ENCODE data around the gene NAAA. TPM values are rescaled to one million over a fixed set of nuclear protein-coding genes. Genes with fewer than 3 reads are reported as not detected.
"Not testable (repeated sequence)": the region's sequence is repeated elsewhere in the genome, so short reads cannot be mapped to it uniquely, and the experiment has no call there.

The NAAA gene
- total RNA-seq, 1 donor from 2014 or later: 2.7 TPM

DNA sequence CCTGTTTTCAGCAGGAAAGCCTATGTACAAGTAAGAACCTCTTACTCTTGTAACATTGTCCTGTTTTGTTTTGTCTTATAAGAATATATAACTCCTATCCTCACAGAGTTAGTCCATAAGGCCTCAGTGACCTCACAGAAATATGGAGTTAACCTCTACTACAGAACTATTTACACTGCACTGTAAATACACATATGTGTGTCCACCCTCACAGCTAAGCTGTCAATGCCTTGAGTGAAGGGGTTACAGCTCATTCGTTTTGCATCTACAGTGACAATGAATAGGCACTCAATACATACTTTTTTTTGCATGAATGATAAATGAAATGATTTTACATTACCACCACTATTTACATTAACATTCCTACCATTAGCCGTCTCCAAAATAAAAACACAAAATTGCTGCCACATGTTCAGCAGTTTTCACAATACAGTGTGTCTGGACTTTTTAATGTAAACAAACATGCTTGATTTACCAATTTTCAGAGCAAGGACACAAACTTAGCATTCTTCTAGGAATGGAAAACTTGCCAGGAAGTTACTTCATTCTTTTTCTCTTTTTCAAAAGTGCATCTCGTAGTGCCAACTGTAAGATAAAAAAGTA lies 9.5 kb upstream of the NAAA start:
- Mint-ChIP-seq H3K36me3 (ENCODE audit: insufficient read depth) (peaks cover 26% of the 10 kb centered on the region), H3K4me3 (ENCODE audit: low read depth) (no peak overlapping the region), H3K4me1 (ENCODE audit: low read depth) (no peaks in the 10 kb centered on the region), H3K27me3 (no peaks in the 10 kb centered on the region), H3K27ac (no peak overlapping the region), H3K9me3 (ENCODE audit: low read depth) (no peaks in the 10 kb centered on the region)
- no peak for DNase-seq (ENCODE audit: low spot score, unreplicated experiment)
- TF ChIP-seq, protein P1, sequence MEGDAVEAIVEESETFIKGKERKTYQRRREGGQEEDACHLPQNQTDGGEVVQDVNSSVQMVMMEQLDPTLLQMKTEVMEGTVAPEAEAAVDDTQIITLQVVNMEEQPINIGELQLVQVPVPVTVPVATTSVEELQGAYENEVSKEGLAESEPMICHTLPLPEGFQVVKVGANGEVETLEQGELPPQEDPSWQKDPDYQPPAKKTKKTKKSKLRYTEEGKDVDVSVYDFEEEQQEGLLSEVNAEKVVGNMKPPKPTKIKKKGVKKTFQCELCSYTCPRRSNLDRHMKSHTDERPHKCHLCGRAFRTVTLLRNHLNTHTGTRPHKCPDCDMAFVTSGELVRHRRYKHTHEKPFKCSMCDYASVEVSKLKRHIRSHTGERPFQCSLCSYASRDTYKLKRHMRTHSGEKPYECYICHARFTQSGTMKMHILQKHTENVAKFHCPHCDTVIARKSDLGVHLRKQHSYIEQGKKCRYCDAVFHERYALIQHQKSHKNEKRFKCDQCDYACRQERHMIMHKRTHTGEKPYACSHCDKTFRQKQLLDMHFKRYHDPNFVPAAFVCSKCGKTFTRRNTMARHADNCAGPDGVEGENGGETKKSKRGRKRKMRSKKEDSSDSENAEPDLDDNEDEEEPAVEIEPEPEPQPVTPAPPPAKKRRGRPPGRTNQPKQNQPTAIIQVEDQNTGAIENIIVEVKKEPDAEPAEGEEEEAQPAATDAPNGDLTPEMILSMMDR (IDR thresholded peaks at IDR 0.05; ENCODE audit: unreplicated experiment): no peak

DNA sequence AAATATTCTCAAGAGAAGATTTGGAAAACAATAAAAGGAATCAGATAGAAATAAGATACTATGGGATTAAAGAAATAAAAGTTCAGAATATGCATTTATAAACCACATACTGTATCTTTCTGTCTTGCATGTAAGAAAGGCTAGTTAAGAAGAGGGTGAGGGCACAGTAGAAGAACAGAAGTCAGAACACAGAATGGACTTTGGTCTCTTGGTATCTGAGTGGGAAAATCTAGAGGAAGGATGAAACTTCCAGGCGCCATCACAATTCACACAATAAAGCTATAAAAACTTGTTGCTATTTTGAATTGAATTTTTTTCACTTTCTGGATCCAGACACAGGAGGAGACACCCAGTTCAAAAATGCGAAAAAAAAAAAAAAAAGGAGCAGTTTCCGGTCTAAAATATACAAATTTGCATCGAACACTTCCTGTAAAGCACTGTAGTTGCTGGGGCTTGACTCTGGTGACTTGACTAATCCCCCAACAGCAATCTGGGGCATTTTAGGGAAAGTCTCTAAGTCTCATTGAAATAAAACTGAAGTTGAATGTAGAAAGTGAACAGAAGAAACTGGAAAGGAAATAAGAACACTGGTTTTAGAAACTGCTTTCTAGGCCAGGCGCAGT lies 8.1 kb upstream of the NAAA start:
- TF ChIP-seq, protein P1 (IDR thresholded peaks at IDR 0.05; ENCODE audit: unreplicated experiment): no peak
- Mint-ChIP-seq H3K4me3 (ENCODE audit: low read depth) (no peak overlapping the region), H3K9me3 (ENCODE audit: low read depth) (no peaks in the 10 kb centered on the region), H3K27me3 (no peaks in the 10 kb centered on the region), H3K36me3 (ENCODE audit: insufficient read depth) (peaks cover 23% of the 10 kb centered on the region), H3K27ac (no peak overlapping the region), H3K4me1 (ENCODE audit: low read depth) (no peaks in the 10 kb centered on the region)
- no peak for DNase-seq (ENCODE audit: low spot score, unreplicated experiment)

DNA sequence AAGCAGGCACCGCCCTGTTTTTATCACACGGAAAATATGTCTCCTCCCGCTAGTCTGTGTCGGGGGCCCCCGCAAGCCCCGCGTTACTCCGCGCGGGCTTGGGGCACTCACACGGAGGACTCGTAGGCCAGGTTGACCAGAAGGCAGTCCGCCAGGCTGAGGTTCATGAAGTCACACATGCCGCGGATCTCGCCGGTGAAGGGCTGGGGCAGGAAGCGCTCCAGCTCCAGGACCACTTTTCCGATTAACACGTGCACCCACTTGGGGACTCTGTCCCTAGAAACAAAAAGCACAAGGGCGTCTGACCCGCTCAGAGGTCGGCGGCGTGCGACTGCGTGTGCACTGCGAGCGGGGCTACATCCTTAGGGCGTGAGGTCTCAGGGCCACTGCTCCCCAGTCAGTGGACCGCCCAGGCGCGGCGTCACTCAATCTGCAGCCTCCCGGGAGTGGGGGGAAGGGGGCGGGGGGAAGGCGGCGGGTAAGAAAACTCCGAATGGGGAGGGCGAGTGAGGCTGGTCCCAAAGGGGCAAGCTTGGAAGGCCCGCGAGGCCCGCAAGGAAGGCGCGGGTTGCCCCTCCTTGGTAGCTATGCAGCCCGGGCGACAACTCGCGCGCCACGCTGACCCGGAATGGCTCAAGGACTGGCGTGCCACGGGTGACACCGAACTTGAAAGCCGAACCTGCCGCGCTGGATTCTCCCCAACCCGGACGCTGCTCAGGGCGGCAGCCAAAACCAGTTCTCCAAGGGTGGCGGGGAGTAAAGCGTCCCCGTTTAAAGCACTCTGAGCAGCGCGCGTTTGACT lies 722 bp downstream of the NAAA start:
- TF ChIP-seq, protein P1 (IDR thresholded peaks at IDR 0.05; ENCODE audit: unreplicated experiment): no peak
- Mint-ChIP-seq H3K27me3 (peaks cover 17% of the 10 kb centered on the region), H3K9me3 (ENCODE audit: low read depth) (no peaks in the 10 kb centered on the region), H3K4me1 (ENCODE audit: low read depth) (peaks cover 2% of the 10 kb centered on the region), H3K27ac (peak overlapping the region; percentile 62), H3K36me3 (ENCODE audit: insufficient read depth) (peaks cover 7% of the 10 kb centered on the region), H3K4me3 (ENCODE audit: low read depth) (peak overlapping the region; percentile 76)
- peak; percentile 36 for DNase-seq (ENCODE audit: low spot score, unreplicated experiment)

DNA sequence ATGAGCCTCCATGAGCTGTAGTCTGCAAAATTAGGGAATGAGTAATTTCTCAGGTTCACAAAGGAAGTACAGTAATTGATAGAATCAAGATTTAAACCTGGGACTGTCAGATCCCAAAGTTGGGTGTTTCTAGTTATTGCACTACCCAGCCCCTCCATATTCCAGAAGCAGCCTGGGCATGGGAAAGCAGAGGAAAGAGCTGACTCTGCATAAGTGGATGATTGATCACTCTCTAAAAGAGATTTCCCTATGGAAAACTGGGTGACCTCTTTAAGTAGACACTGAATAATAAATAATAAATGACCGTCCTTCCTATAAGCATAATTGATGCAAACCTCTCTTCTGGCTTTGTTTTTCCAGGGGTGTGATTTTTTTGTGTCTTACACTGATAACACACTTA lies 5.2 kb downstream of the NAAA start:
- Mint-ChIP-seq H3K27me3 (peaks cover 12% of the 10 kb centered on the region), H3K4me3 (ENCODE audit: low read depth) (no peak overlapping the region), H3K4me1 (ENCODE audit: low read depth) (peaks cover 3% of the 10 kb centered on the region), H3K9me3 (ENCODE audit: low read depth) (no peaks in the 10 kb centered on the region), H3K36me3 (ENCODE audit: insufficient read depth) (no peaks in the 10 kb centered on the region), H3K27ac (no peak overlapping the region)
- DNase-seq (ENCODE audit: low spot score, unreplicated experiment): no peak
- TF ChIP-seq, protein P1 (IDR thresholded peaks at IDR 0.05; ENCODE audit: unreplicated experiment): no peak

DNA sequence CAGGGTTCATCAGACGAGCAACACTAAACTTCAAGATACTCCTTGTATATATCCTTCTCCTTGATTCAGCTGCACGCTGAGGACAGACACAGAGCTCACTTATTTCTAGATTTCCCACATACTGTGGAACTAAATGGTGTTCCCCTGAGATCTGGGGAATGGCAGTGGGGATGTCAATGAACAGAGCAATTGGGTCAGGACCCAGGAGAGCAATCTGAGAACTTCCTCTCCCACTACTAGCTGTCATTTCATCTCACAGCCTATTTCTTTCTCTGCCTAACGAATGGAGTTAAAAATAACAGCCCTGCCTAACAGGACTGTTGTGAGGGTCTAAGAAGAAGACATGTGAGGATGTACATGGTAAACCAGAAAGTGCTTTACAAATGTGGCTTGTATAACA lies 10.7 kb downstream of the NAAA start:
- H3K4me3 Mint-ChIP-seq (ENCODE audit: low read depth): no peak overlapping the region
- H3K9me3 Mint-ChIP-seq (ENCODE audit: low read depth): no peaks in the 10 kb centered on the region
- H3K36me3 Mint-ChIP-seq (ENCODE audit: insufficient read depth): peaks cover 2% of the 10 kb centered on the region
- DNase-seq (ENCODE audit: low spot score, unreplicated experiment): no peak
- TF ChIP-seq, protein P1 (IDR thresholded peaks at IDR 0.05; ENCODE audit: unreplicated experiment): no peak
- no peaks in the 10 kb centered on the region for H3K27me3 Mint-ChIP-seq
- H3K4me1 Mint-ChIP-seq (ENCODE audit: low read depth): peaks cover 2% of the 10 kb centered on the region
- no peak overlapping the region for H3K27ac Mint-ChIP-seq

DNA sequence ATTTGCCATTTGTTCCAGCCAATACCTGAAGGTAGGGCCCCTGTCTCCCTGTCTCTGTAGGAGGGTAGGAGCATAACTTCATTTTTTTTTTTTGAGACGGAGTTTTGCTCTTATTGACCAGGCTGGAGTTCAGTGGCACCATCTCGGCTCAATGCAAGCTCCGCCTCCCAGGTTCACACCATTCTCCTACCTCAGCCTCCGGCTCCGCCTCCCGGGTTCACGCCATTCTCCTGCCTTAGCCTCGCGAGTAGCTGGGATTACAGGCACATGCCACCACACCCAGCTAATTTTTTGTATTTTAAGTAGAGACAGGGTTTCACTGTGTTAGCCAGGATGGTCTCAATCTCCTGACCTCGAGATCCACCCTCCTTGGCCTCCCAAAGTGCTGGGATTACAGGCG lies 15.9 kb downstream of the NAAA start:
- H3K36me3 Mint-ChIP-seq (ENCODE audit: insufficient read depth); H3K9me3 Mint-ChIP-seq (ENCODE audit: low read depth); H3K4me1 Mint-ChIP-seq (ENCODE audit: low read depth); H3K4me3 Mint-ChIP-seq (ENCODE audit: low read depth); H3K27ac Mint-ChIP-seq; H3K27me3 Mint-ChIP-seq; DNase-seq (ENCODE audit: low spot score, unreplicated experiment): not testable (repeated sequence)

Measured in progenitor cell of endocrine pancreas (in vitro differentiated cells).